Stimulated activated CD4-positive, alpha-beta T cell treated with anti-CD3 and anti-CD28 coated beads, TNF-alpha, amount 100 ng/mL, for 48 hours (primary cell): ENCODE data around the gene DAPK1.

Source experiments
- DNase-seq, 3 donors: peaks; one replicate each; pipeline ENCODE4 v3.0.0-alpha.2; 2020; ENCODE audit warnings: low read depth in 3 of 3

The DAPK1 gene

GRCh38 chr9:87613265-87614111 is 115.8 kb downstream of the DAPK1 start:
- no peak for DNase-seq

- DNase-seq, result no peak
These were observed 116.7 kb downstream of the DAPK1 start for GRCh38 chr9:87614397-87614796.

GRCh38 chr9:87615136-87615535 is 117.5 kb downstream of the DAPK1 start:
- no peak for DNase-seq

- DNase-seq, result no peak
These were observed 118.0 kb downstream of the DAPK1 start for GRCh38 chr9:87615547-87616148.

GRCh38 chr9:87618226-87618625 is 120.6 kb downstream of the DAPK1 start:
- DNase-seq, result no peak

GRCh38 chr9:87618931-87619330 is 121.3 kb downstream of the DAPK1 start:
- no peak for DNase-seq

- no peak for DNase-seq
These were observed 121.7 kb downstream of the DAPK1 start for GRCh38 chr9:87619346-87619745.

- DNase-seq, result no peak
These were observed 123.2 kb downstream of the DAPK1 start for GRCh38 chr9:87620731-87621322.

GRCh38 chr9:87622098-87622497 is 124.4 kb downstream of the DAPK1 start:
- DNase-seq, result no peak

- DNase-seq, result no peak
These were observed 125.3 kb downstream of the DAPK1 start for GRCh38 chr9:87622923-87623322.

- no peak for DNase-seq
These were observed 130.7 kb downstream of the DAPK1 start for GRCh38 chr9:87628346-87628745.

- DNase-seq, result no peak
These were observed 131.4 kb downstream of the DAPK1 start for GRCh38 chr9:87629104-87629503.

GRCh38 chr9:87630266-87630665 is 132.6 kb downstream of the DAPK1 start:
- no peak for DNase-seq

GRCh38 chr9:87630846-87631245 is 133.2 kb downstream of the DAPK1 start:
- no peak for DNase-seq

- no peak for DNase-seq
These were observed 138.2 kb downstream of the DAPK1 start for GRCh38 chr9:87635656-87636501.

GRCh38 chr9:87638292-87638691 is 140.6 kb downstream of the DAPK1 start:
- DNase-seq, result no peak

- no peak for DNase-seq
These were observed 142.3 kb downstream of the DAPK1 start for GRCh38 chr9:87639949-87640348.

GRCh38 chr9:87640385-87640795 is 142.7 kb downstream of the DAPK1 start:
- no peak for DNase-seq

- DNase-seq, result no peak
These were observed 143.4 kb downstream of the DAPK1 start for GRCh38 chr9:87641067-87641466.

GRCh38 chr9:87642330-87643106 is 144.9 kb downstream of the DAPK1 start:
- no peak for DNase-seq

GRCh38 chr9:87643107-87643650 is 145.5 kb downstream of the DAPK1 start:
- no peak for DNase-seq
